AG04449 (cell line): ENCODE results near the gene PRKN.

ENCODE experiments used
- CTCF ChIA-PET: fragments of 350-600 bp; formaldehyde crosslinking; extraction: SDS; loops from one replicate; lab custom pipeline; 2021; ENCODE audit warnings: antibody characterized with exemption; lab: Yijun Ruan, JAX
- POLR2A ChIA-PET: fragments of 400-600, 350-600 bp; formaldehyde crosslinking; extraction: SDS; loops from one replicate; lab custom pipeline; 2020; ENCODE audit warnings: antibody characterized with exemption, inconsistent platforms; lab: Yijun Ruan, JAX
- DNase-seq: peaks from one replicate; pipeline ENCODE4 v3.0.0-alpha.2; 2010; ENCODE audit warnings: low read depth, low spot score
- H3K4me3 ChIP-seq: 2 replicates; pipeline ENCODE4 v1.5.1; 2011; ENCODE audit warnings: low read depth, mild to moderate bottlenecking, control low read depth, low read length
- CTCF ChIP-seq: IDR thresholded peaks from one replicate; pipeline ENCODE4 v1.5.1; 2011; ENCODE audit warnings: mild to moderate bottlenecking, moderate library complexity, low read length, control low read depth, inconsistent platforms; ENCODE audit not compliant: insufficient read depth; ENCODE audit errors: missing control alignments

The PRKN gene

DNA sequence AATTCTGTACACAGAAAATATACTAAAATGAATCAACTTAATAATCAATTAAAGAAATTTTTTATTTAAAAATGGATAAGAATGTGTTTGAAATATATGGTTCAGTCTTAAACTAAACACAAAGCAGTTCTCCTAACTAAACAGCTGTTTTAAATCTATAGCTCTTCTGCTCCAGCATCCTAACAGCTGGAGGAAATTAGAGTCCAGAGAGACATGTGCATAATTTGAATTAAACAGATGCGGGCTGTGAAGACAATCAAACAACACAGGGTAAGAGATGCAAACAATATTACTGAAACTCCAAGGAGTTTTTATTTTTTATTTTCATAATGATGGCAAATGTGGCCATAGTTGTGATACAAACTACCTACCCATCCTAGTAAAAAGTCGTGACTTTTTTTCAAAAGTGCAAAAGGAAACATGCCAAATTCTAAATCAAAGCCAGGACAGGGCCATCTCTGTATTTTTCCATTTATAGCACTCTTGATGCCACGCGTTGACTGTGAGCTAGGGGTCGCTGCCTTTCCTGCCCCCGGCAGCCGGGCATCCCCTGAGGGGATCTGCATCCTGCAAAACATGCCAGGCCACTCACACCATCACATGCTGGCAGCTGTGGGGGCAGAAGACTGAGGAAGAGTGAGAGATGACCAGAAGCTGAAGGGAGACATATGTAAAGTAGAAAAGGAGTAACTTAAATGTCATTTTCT lies 310.6 kb downstream of the PRKN start:
- ChIA-PET POLR2A (no interaction called here), CTCF (no interaction called here)
- no peak for TF ChIP-seq CTCF

GRCh38 chr6:162416307-162416706 lies 311.3 kb downstream of the PRKN start:
- no peak overlapping the region for H3K4me3 ChIP-seq
- ChIA-PET CTCF (no interaction called here), POLR2A (no interaction called here)
- no peak for DNase-seq
- TF ChIP-seq CTCF, result no peak

More for the DNA sequence above, 310.6 kb downstream of the PRKN start:
- no peak overlapping the region for H3K4me3 ChIP-seq
- no peak for DNase-seq

- no peak for DNase-seq
- TF ChIP-seq CTCF, result no peak
- ChIA-PET CTCF (no interaction called here), POLR2A (no interaction called here)
- H3K4me3 ChIP-seq, result no peak overlapping the region
Observed at GRCh38 chr6:162409741-162410691, 317.6 kb downstream of the PRKN start.

- ChIA-PET POLR2A (no interaction called here), CTCF (no interaction called here)
- no peak overlapping the region for H3K4me3 ChIP-seq
- no peak for TF ChIP-seq CTCF
- DNase-seq, result no peak
Observed at GRCh38 chr6:162408826-162409535, 318.6 kb downstream of the PRKN start.

DNA sequence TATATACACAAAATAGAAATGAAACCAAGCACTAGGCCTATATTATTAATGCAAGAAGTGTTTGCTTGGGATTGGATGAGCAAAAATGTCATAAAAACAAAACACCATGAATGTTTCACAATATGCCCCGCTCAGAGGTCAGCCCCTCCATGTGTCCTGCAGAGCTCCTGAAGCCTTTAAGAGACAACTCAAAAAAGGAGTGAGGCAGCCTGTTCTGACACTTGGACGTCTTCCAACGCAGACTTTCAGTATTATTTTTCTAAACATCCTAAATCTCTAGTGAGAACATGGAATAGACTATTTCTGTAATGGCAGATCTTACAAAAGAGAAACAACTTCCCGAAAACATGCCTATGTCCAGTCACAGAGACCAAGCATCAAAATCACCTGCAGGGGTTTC lies 322.6 kb downstream of the PRKN start:
- POLR2A ChIA-PET, result no interaction called here
- no peak for TF ChIP-seq CTCF
- DNase-seq, result no peak

More for the DNA sequence above, 322.6 kb downstream of the PRKN start:
- H3K4me3 ChIP-seq, result no peak overlapping the region
- CTCF ChIA-PET, result no interaction called here
